ENCODE measurements around the gene PLA2G7. TPM values are rescaled to one million over a fixed set of nuclear protein-coding genes. Genes with fewer than 3 reads are reported as not detected.
"Not testable (repeated sequence)": the region's sequence is repeated elsewhere in the genome, so short reads cannot be mapped to it uniquely, and the experiment has no call there.

PLA2G7 gene
- polyA plus RNA-seq, 3 donors from 2014 or later = 0.26 to 2.2 TPM; not detected in 1

- Mint-ChIP-seq H3K36me3 (no peaks in the 10 kb centered on the region), H3K4me3 (no peak overlapping the region), H3K9me3 (peaks cover 0 to 3% (median 0%) of the 10 kb centered on the region in 6 donors), H3K27me3 (ENCODE audit: low read depth in 3 of 3) (peaks cover 2 to 4% (median 2%) of the 10 kb centered on the region in 3 donors), H3K4me1 (no peaks in the 10 kb centered on the region), H3K27ac (no peak overlapping the region)
- no peak for DNase-seq
Measured at GRCh38 chr6:46760925-46761324, 25.8 kb upstream of the PLA2G7 start.

- peaks cover 2% of the 10 kb centered on the region in 3 donors for H3K27me3 Mint-ChIP-seq (ENCODE audit: low read depth in 3 of 3)
- peaks cover 0 to 3% (median 0%) of the 10 kb centered on the region in 6 donors for H3K9me3 Mint-ChIP-seq
- H3K4me3 Mint-ChIP-seq = no peak overlapping the region
- no peaks in the 10 kb centered on the region for H3K36me3 Mint-ChIP-seq
- DNase-seq = no peak
- no peaks in the 10 kb centered on the region for H3K4me1 Mint-ChIP-seq
- no peak overlapping the region for H3K27ac Mint-ChIP-seq
Measured at GRCh38 chr6:46758960-46759753, 24.0 kb upstream of the PLA2G7 start.

- Mint-ChIP-seq H3K27me3 (ENCODE audit: low read depth in 3 of 3) (peaks cover 0 to 4% (median 3%) of the 10 kb centered on the region in 3 donors), H3K27ac (no peak overlapping the region), H3K36me3 (no peaks in the 10 kb centered on the region), H3K4me3 (no peak overlapping the region), H3K4me1 (no peaks in the 10 kb centered on the region), H3K9me3 (peaks cover 0 to 3% (median 0%) of the 10 kb centered on the region in 6 donors)
- no peak for DNase-seq
Measured at GRCh38 chr6:46757214-46757596, 22.0 kb upstream of the PLA2G7 start.

- Mint-ChIP-seq H3K27ac (no peak overlapping the region), H3K27me3 (ENCODE audit: low read depth in 3 of 3) (peaks cover 0 to 4% (median 3%) of the 10 kb centered on the region in 3 donors), H3K4me3 (no peak overlapping the region), H3K36me3 (no peaks in the 10 kb centered on the region), H3K9me3 (peaks cover 0 to 3% (median 0%) of the 10 kb centered on the region in 6 donors), H3K4me1 (no peaks in the 10 kb centered on the region)
- no peak for DNase-seq
Measured at GRCh38 chr6:46756469-46757213, 21.5 kb upstream of the PLA2G7 start.

GRCh38 chr6:46755865-46756264 is 20.7 kb upstream of the PLA2G7 start:
- H3K4me3 Mint-ChIP-seq = no peak overlapping the region
- DNase-seq = no peak
- H3K27me3 Mint-ChIP-seq (ENCODE audit: low read depth in 3 of 3) = peaks cover 0 to 4% (median 3%) of the 10 kb centered on the region in 3 donors
- no peaks in the 10 kb centered on the region for H3K36me3 Mint-ChIP-seq
- no peaks in the 10 kb centered on the region for H3K9me3 Mint-ChIP-seq
- no peaks in the 10 kb centered on the region for H3K4me1 Mint-ChIP-seq
- H3K27ac Mint-ChIP-seq = no peak overlapping the region

GRCh38 chr6:46751658-46752057 is 16.5 kb upstream of the PLA2G7 start:
- peaks cover 2 to 3% (median 2%) of the 10 kb centered on the region in 3 donors for H3K27me3 Mint-ChIP-seq (ENCODE audit: low read depth in 3 of 3)
- H3K36me3 Mint-ChIP-seq = no peaks in the 10 kb centered on the region
- no peak overlapping the region for H3K4me3 Mint-ChIP-seq
- DNase-seq = no peak
- no peak overlapping the region for H3K27ac Mint-ChIP-seq
- H3K4me1 Mint-ChIP-seq = no peaks in the 10 kb centered on the region
- H3K9me3 Mint-ChIP-seq = no peaks in the 10 kb centered on the region

- Mint-ChIP-seq H3K27me3 (ENCODE audit: low read depth in 3 of 3) (peaks cover 4 to 6% (median 5%) of the 10 kb centered on the region in 3 donors), H3K27ac (no peak overlapping the region), H3K4me1 (no peaks in the 10 kb centered on the region), H3K4me3 (no peak overlapping the region), H3K36me3 (no peaks in the 10 kb centered on the region), H3K9me3 (peaks cover 0 to 3% (median under 1%) of the 10 kb centered on the region in 6 donors)
- no peak for DNase-seq
Measured at GRCh38 chr6:46749731-46750130, 14.6 kb upstream of the PLA2G7 start.

GRCh38 chr6:46748940-46749503 is 13.8 kb upstream of the PLA2G7 start:
- no peak overlapping the region for H3K4me3 Mint-ChIP-seq
- H3K36me3 Mint-ChIP-seq = no peaks in the 10 kb centered on the region
- H3K27ac Mint-ChIP-seq = no peak overlapping the region
- peaks cover 4 to 6% (median 5%) of the 10 kb centered on the region in 3 donors for H3K27me3 Mint-ChIP-seq (ENCODE audit: low read depth in 3 of 3)
- DNase-seq = no peak
- H3K4me1 Mint-ChIP-seq = no peaks in the 10 kb centered on the region
- peaks cover 0 to 4% (median under 1%) of the 10 kb centered on the region in 6 donors for H3K9me3 Mint-ChIP-seq

- Mint-ChIP-seq H3K9me3 (peaks cover 0 to 4% (median under 1%) of the 10 kb centered on the region in 6 donors), H3K4me1 (no peaks in the 10 kb centered on the region), H3K4me3 (no peak within 1 kb of the TSS), H3K27ac (no peak within 1 kb of the TSS), H3K27me3 (ENCODE audit: low read depth in 3 of 3) (peaks cover 3 to 8% (median 4%) of the 10 kb centered on the region in 3 donors), H3K36me3 (no peaks in the 10 kb centered on the region)
- DNase-seq = no peak
Measured at GRCh38 chr6:46746696-46747095, 11.5 kb upstream of the PLA2G7 start, which contains the start of gene ANKRD66. Gene ANKRD66, plus strand, starts transcription at chr6:46746933. Its CDS starts 5,016 bp downstream, at chr6:46751949.

- H3K27ac Mint-ChIP-seq = no peak overlapping the region
- no peak for DNase-seq
- no peaks in the 10 kb centered on the region for H3K4me1 Mint-ChIP-seq
- peaks cover 0 to 4% (median under 1%) of the 10 kb centered on the region in 6 donors for H3K9me3 Mint-ChIP-seq
- peaks cover 3 to 8% (median 8%) of the 10 kb centered on the region in 3 donors for H3K27me3 Mint-ChIP-seq (ENCODE audit: low read depth in 3 of 3)
- no peak overlapping the region for H3K4me3 Mint-ChIP-seq
- H3K36me3 Mint-ChIP-seq = no peaks in the 10 kb centered on the region
Measured at GRCh38 chr6:46745973-46746372, 10.8 kb upstream of the PLA2G7 start.

GRCh38 chr6:46744159-46744725 is 9.1 kb upstream of the PLA2G7 start:
- H3K27ac Mint-ChIP-seq; H3K4me1 Mint-ChIP-seq; DNase-seq; H3K4me3 Mint-ChIP-seq; H3K9me3 Mint-ChIP-seq; H3K36me3 Mint-ChIP-seq; H3K27me3 Mint-ChIP-seq (ENCODE audit: low read depth in 3 of 3): not testable (repeated sequence)

- Mint-ChIP-seq H3K27me3 (ENCODE audit: low read depth in 3 of 3) (peaks cover 3 to 8% (median 8%) of the 10 kb centered on the region in 3 donors), H3K4me1 (no peaks in the 10 kb centered on the region), H3K36me3 (no peaks in the 10 kb centered on the region), H3K9me3 (peaks cover 0 to 4% (median under 1%) of the 10 kb centered on the region in 6 donors), H3K4me3 (no peak overlapping the region), H3K27ac (no peak overlapping the region)
- no peak for DNase-seq
Measured at GRCh38 chr6:46743425-46744158, 8.4 kb upstream of the PLA2G7 start.

GRCh38 chr6:46741910-46742309 is 6.7 kb upstream of the PLA2G7 start:
- peaks cover 8 to 11% (median 10%) of the 10 kb centered on the region in 3 donors for H3K27me3 Mint-ChIP-seq (ENCODE audit: low read depth in 3 of 3)
- H3K4me3 Mint-ChIP-seq = no peak overlapping the region
- H3K36me3 Mint-ChIP-seq = no peaks in the 10 kb centered on the region
- peaks cover 0 to 4% (median under 1%) of the 10 kb centered on the region in 6 donors for H3K9me3 Mint-ChIP-seq
- DNase-seq = no peak
- no peaks in the 10 kb centered on the region for H3K4me1 Mint-ChIP-seq
- H3K27ac Mint-ChIP-seq = no peak overlapping the region
